Right cardiac atrium (tissue), 5 donors: ENCODE measurements around the gene CDH2. TPM values are rescaled to one million over a fixed set of nuclear protein-coding genes. Genes with fewer than 3 reads are reported as not detected.

ENCODE experiments used
- ATAC-seq, 2 donors: fragments of 200-7000 bp; cut with Tn5 transposase; one replicate each; pipeline versions ENCODE4 v1.8.0 to v1.9.1; 2020; ENCODE audit warnings: moderate library complexity in 2 of 2, mild to moderate bottlenecking in 1 of 2
- DNase-seq, 3 donors: peaks; one replicate each; pipeline ENCODE4 v3.0.0-alpha.2; 2020
- H3K27ac ChIP-seq: one replicate; pipeline ENCODE4 v1.5.1; 2013; ENCODE audit warnings: mild to moderate bottlenecking, low read length, control low read depth, moderate library complexity
- H3K27me3 ChIP-seq: one replicate; pipeline ENCODE4 v1.6.1; 2013; ENCODE audit not compliant: control insufficient read depth, insufficient read depth
- H3K4me1 ChIP-seq: one replicate; pipeline ENCODE4 v1.6.1; 2013; ENCODE audit warnings: low read length; ENCODE audit not compliant: control insufficient read depth, insufficient read depth
- H3K4me3 ChIP-seq: one replicate; pipeline ENCODE4 v1.5.1; 2013; ENCODE audit warnings: low read length, control low read depth
- H3K9me3 ChIP-seq: one replicate; pipeline ENCODE4 v1.6.1; 2013; ENCODE audit warnings: low read length; ENCODE audit not compliant: control insufficient read depth
- WGBS: extraction: QIAGEN DNeasy Blood & Tissue Kit; methylation state at CpG from one replicate; pipeline ENCODE4 v1.1.7; 2013; 5-methylcytosine and 5-hydroxymethylcytosine counted together
- intact Hi-C, 4 donors: fragments of 100-400 bp; cut with DNase I; formaldehyde crosslinking; loops; one replicate each; pipeline versions ENCODE4 v1.11.0 to v1.14.0; 2022 to 2023
- polyA plus RNA-seq: library from polyadenylated mRNA; stranded (reverse); fragments of 200-250 nt; gene quantifications from one replicate; pipeline ENCODE4 v1.2.3, GENCODE V29; 2013
- total RNA-seq, 4 donors: library from RNA; stranded (reverse); fragmentation: NEBNext Ultra II Directional; extraction: Animal tissue kit (Norgen Biotek cat#: 25700); gene quantifications; one replicate each; pipeline ENCODE4 v1.2.1, GENCODE V29; 2021
- donor health status: healthy with polysubstance abuse.
- donor health status: DM: no; HTN: yes; CAD: no.
- donor health status: DM: no; HTN: no; CAD: no.
- donor health status: DM: no; HTN: yes; CAD: no; lungs with severe emphysema.
- donor health status: DM: yes; HTN: yes; CAD: no.

The CDH2 gene
- total and polyA plus RNA-seq, 5 donors, result 75.6 to 338 (median 233) TPM

GRCh38 chr18:28127228-28127627 lies 49.7 kb downstream of the CDH2 start:
- intact Hi-C loops, result no loop called here
- DNase-seq, result peak; percentile 45 to 77 (median 67)

GRCh38 chr18:28126768-28127167 lies 50.2 kb downstream of the CDH2 start:
- ATAC-seq (peak in 1 of 2 donors; percentile 28), DNase-seq (peak in 2 of 3 donors; percentile 29 to 50)
- Histone ChIP-seq H3K27me3 (no peaks in the 10 kb centered on the region), H3K4me1 (peaks cover 12% of the 10 kb centered on the region), H3K9me3 (no peaks in the 10 kb centered on the region), H3K27ac (peak overlapping the region; percentile 96), H3K4me3 (no peak overlapping the region)
- intact Hi-C loops, result no loop called here
- 46% methylated on average over 5 of the region's 5 CpGs for WGBS

More at GRCh38 chr18:28127228-28127627, 49.7 kb downstream of the CDH2 start:
- WGBS, result 39% methylated on average over 6 of the region's 6 CpGs
- peak; percentile 73 to 74 for ATAC-seq
- H3K27me3 ChIP-seq, result no peaks in the 10 kb centered on the region
- peaks cover 12% of the 10 kb centered on the region for H3K4me1 ChIP-seq
- no peak overlapping the region for H3K27ac ChIP-seq
- no peak overlapping the region for H3K4me3 ChIP-seq
- no peaks in the 10 kb centered on the region for H3K9me3 ChIP-seq

DNA sequence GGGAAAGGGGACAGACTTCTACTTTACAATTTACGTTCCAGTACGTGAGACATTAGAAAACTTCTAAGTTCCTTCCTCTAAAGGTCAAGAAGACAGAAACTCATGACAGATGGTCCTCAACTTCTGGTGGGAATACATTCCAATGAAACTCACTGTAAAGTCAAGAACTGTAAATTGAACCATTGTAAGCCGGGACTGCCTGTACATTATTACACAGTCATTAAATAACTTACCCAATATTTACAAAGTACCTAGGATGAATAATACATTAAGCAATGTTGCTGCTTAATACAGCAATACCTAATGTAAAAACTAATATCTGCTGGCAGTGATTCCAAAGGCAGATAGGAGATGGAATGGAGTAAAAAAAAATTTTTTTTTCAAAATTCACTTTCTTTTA lies 51.9 kb downstream of the CDH2 start:
- intact Hi-C loops, result no loop called here
- WGBS, result 54% methylated on average over 3 of the region's 3 CpGs
- no peak overlapping the region for H3K27ac ChIP-seq
- H3K27me3 ChIP-seq, result no peaks in the 10 kb centered on the region
- no peak for ATAC-seq
- H3K4me1 ChIP-seq, result peaks cover 11% of the 10 kb centered on the region
- no peak overlapping the region for H3K4me3 ChIP-seq
- H3K9me3 ChIP-seq, result no peaks in the 10 kb centered on the region
- no peak for DNase-seq

GRCh38 chr18:28124131-28125029 lies 52.5 kb downstream of the CDH2 start:
- no peaks in the 10 kb centered on the region for H3K9me3 ChIP-seq
- H3K27me3 ChIP-seq, result no peaks in the 10 kb centered on the region
- WGBS, result 37% methylated on average over 4 of the region's 4 CpGs
- H3K4me3 ChIP-seq, result no peak overlapping the region
- intact Hi-C loops, result no loop called here
- no peak overlapping the region for H3K27ac ChIP-seq
- DNase-seq (no peak), ATAC-seq (peak in 1 of 2 donors; percentile 62)
- H3K4me1 ChIP-seq, result peaks cover 11% of the 10 kb centered on the region

GRCh38 chr18:28123401-28124030 lies 53.4 kb downstream of the CDH2 start:
- no peak overlapping the region for H3K27ac ChIP-seq
- H3K27me3 ChIP-seq, result no peaks in the 10 kb centered on the region
- peaks cover 10% of the 10 kb centered on the region for H3K4me1 ChIP-seq
- no peak for ATAC-seq
- no peak overlapping the region for H3K4me3 ChIP-seq
- WGBS, result 31% methylated on average over 3 of the region's 3 CpGs
- DNase-seq, result no peak
- no peaks in the 10 kb centered on the region for H3K9me3 ChIP-seq
- intact Hi-C loops, result no loop called here

- intact Hi-C loops, result no loop called here
- Histone ChIP-seq H3K27ac (no peak overlapping the region), H3K27me3 (no peaks in the 10 kb centered on the region), H3K4me3 (no peak overlapping the region), H3K4me1 (peaks cover 2% of the 10 kb centered on the region), H3K9me3 (no peaks in the 10 kb centered on the region)
- DNase-seq (no peak), ATAC-seq (no peak)
- WGBS, result 94% methylated on average over 2 of the region's 2 CpGs
Observed at GRCh38 chr18:28120828-28121515, 56.0 kb downstream of the CDH2 start.

- Histone ChIP-seq H3K27ac (no peak overlapping the region), H3K4me3 (no peak overlapping the region), H3K4me1 (peaks cover 4% of the 10 kb centered on the region), H3K9me3 (no peaks in the 10 kb centered on the region), H3K27me3 (no peaks in the 10 kb centered on the region)
- intact Hi-C loops, result no loop called here
- no peak for ATAC-seq
- no peak for DNase-seq
- 53% methylated on average over 1 of the region's 1 CpG for WGBS
Observed at GRCh38 chr18:28116461-28116860, 60.5 kb downstream of the CDH2 start.

GRCh38 chr18:28115149-28115550 lies 61.8 kb downstream of the CDH2 start:
- Histone ChIP-seq H3K9me3 (no peaks in the 10 kb centered on the region), H3K4me3 (no peak overlapping the region), H3K27me3 (no peaks in the 10 kb centered on the region), H3K4me1 (peaks cover 11% of the 10 kb centered on the region), H3K27ac (peak overlapping the region; percentile 39)
- intact Hi-C loops, result no loop called here
- ATAC-seq (no peak), DNase-seq (no peak)
- 82% methylated on average over 2 of the region's 2 CpGs for WGBS

DNA sequence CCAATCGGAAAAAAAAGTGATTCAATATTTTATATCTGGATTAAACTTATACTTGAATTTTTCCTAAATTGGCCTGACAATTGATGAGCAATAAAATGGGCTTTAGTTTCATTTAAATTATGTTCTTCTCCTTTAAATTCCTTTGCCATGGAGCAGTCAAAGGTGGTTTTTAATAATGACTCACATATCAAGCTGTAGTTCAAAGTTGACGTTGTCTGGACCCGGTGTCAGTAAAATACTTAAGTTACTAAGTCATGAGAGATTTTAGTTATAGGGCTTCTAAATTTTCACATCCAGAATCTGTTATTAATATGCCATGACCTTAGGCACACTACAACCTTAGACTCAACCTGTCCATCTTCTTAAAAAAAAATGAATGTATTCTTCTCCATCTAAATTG lies 62.5 kb downstream of the CDH2 start:
- Histone ChIP-seq H3K4me1 (peaks cover 12% of the 10 kb centered on the region), H3K27me3 (no peaks in the 10 kb centered on the region), H3K27ac (no peak overlapping the region), H3K9me3 (no peaks in the 10 kb centered on the region), H3K4me3 (no peak overlapping the region)
- intact Hi-C loops, result loop anchor here in 2 of 4 donors (5.0 kb wide), 1 partner anchor 63 kb away; the partner anchor contains the start of gene CDH2 (in 2 of the 2)
- DNase-seq (no peak), ATAC-seq (no peak)
- 44% methylated on average over 3 of the region's 3 CpGs for WGBS

DNA sequence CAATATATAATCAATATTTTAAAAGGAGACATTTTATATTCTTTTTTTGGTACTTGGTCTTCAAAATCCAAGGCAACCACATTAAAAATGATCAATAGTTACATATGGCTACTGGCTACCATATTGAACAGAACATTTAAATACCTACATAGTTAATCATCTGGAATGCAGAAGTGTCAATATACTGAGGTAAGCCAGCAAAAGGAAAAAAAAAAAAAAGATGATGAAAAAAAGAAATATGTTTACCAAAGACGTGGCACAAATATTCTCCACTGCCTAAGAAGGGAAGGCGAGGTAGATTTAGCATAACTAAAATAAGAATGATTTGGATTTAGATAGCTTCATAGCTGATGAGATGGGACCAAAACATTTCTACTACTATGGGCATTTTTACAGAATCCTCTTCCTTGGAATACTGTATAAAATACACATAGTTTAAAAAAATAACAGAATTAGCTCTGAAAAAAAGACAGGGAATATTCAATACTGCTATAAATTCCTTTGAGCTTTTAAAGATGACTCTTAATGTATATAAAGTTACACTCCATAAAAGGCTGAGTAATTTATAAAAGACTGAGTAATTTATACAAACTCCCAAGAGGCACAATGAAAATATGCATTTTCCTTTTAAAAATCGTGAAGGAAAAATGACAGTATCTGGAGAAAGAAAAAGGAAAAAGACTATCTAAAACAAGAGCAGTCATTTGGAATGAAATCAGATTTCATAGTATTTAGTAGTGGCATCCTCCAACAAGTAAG lies 63.5 kb downstream of the CDH2 start:
- WGBS, result 67% methylated on average over 3 of the region's 3 CpGs
- Histone ChIP-seq H3K27me3 (no peaks in the 10 kb centered on the region), H3K4me1 (peaks cover 12% of the 10 kb centered on the region), H3K4me3 (no peak overlapping the region), H3K27ac (no peak overlapping the region), H3K9me3 (no peaks in the 10 kb centered on the region)
- no peak for ATAC-seq
- DNase-seq, result no peak
- intact Hi-C loops, result loop anchor here in 2 of 4 donors (5.0 kb wide), 1 partner anchor 64 kb away; the partner anchor contains the start of gene CDH2 (in 2 of the 2)
